HEK293T (cell line): ENCODE data around the gene ZNF789.

Source experiments
- ARNT ChIP-seq: fragments of 450-650 bp; IDR thresholded peaks from 2 replicates; pipeline ENCODE4 v1.6.1; 2017; ENCODE audit warnings: mild to moderate bottlenecking
- BHLHE40 ChIP-seq: fragments of 450-650 bp; IDR thresholded peaks from 2 replicates; pipeline ENCODE4 v1.6.1; 2016; ENCODE audit warnings: mild to moderate bottlenecking, moderate library complexity, borderline replicate concordance
- CTBP1 ChIP-seq: fragments of 450-650 bp; IDR thresholded peaks from 2 replicates; pipeline ENCODE4 v1.6.1; 2016; ENCODE audit warnings: borderline replicate concordance
- FOXA1 ChIP-seq: fragments of 450-650 bp; IDR thresholded peaks from 2 replicates; pipeline ENCODE4 v1.6.1; 2016; ENCODE audit warnings: mild to moderate bottlenecking
- FOXK2 ChIP-seq: fragments of 450-650 bp; IDR thresholded peaks from 2 replicates; pipeline ENCODE4 v1.6.1; 2016; ENCODE audit warnings: mild to moderate bottlenecking
- HDGF ChIP-seq: fragments of 450-650 bp; IDR thresholded peaks from 2 replicates; pipeline ENCODE4 v1.6.1; 2017; ENCODE audit warnings: antibody characterized with exemption, borderline replicate concordance
- LEF1 ChIP-seq: fragments of 450-650 bp; IDR thresholded peaks from 2 replicates; pipeline ENCODE4 v1.6.1; 2017; ENCODE audit warnings: mild to moderate bottlenecking, borderline replicate concordance
- SP1 ChIP-seq: fragments of 450-650 bp; IDR thresholded peaks from 2 replicates; pipeline ENCODE4 v1.6.1; 2017
- TARDBP ChIP-seq: fragments of 450-650 bp; IDR thresholded peaks from 2 replicates; pipeline ENCODE4 v1.6.1; 2016
- ZNF384 ChIP-seq: fragments of 450-650 bp; IDR thresholded peaks from 2 replicates; pipeline ENCODE4 v1.6.1; 2016

DNA sequence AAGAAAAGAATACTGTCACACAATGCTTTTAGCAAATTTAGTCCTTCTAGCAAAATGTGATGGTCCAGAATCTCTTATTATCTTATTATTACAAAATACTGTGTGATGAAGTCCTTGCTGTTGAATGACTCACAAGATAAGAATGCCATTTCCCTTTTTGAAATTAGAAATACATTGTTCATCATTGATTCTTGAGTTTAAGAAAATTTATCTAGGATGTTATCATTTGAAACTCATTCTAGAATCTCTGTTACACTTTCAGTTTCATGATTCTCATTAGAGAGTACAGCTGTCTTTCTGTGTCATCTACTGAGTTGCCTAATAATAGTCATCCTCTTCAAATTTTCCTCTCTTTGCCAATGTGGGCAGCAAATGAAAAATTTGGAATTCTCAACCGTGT is 41.4 kb downstream of the ZNF789 start:
- no peak for TF ChIP-seq TARDBP
- no peak for TF ChIP-seq FOXA1
- TF ChIP-seq ARNT: no peak
- no peak for TF ChIP-seq CTBP1
- TF ChIP-seq SP1: no peak
- no peak for TF ChIP-seq HDGF
- TF ChIP-seq FOXK2: no peak
- TF ChIP-seq ZNF384: no peak
- TF ChIP-seq BHLHE40: no peak
- TF ChIP-seq LEF1: no peak
